PC-9 (cell line): ENCODE results near the gene LARP1B. TPM values are rescaled to one million over a fixed set of nuclear protein-coding genes. Genes with fewer than 3 reads are reported as not detected.
"Not testable (repeated sequence)": the region's sequence is repeated elsewhere in the genome, so short reads cannot be mapped to it uniquely, and the experiment has no call there.

ENCODE experiments used
- BruUV-seq: library from RNA; stranded (reverse); fragments of 400-500 nt; replicated peaks from 2 replicates; lab custom pipeline; 2021; lab: Mats Ljungman, UMichigan
- CTCF ChIA-PET: fragments of 300-600 bp; sonication (Branson Sonifier 250); formaldehyde crosslinking; loops from one replicate; lab custom pipeline; 2022; ENCODE audit warnings: antibody characterized with exemption; lab: Charles Lee
- POLR2A ChIA-PET: fragments of 300-600 bp; sonication (Branson Sonifier 250); formaldehyde crosslinking; loops from one replicate; lab custom pipeline; 2022; ENCODE audit warnings: antibody characterized with exemption; ENCODE audit not compliant: unreplicated experiment; lab: Charles Lee
- DNase-seq, 2 experiments: peaks; one replicate each; pipeline versions ENCODE4 v3.0.0 to v3.0.0-alpha.2; 2015 to 2022; ENCODE audit warnings: mixed read lengths in 1 of 2
- H2AFZ ChIP-seq: fragments of 200-600 bp; sonication (generic); 2 replicates; pipeline ENCODE4 v1.8.1; 2017; ENCODE audit warnings: antibody characterized with exemption
- H3F3A ChIP-seq: fragments of 200-600 bp; sonication (generic); 2 replicates; pipeline ENCODE4 v1.8.1; 2017; ENCODE audit warnings: antibody characterized with exemption, mild to moderate bottlenecking, low read depth; ENCODE audit not compliant: insufficient read depth
- H3K27ac ChIP-seq: fragments of 200-600 bp; sonication (generic); 2 replicates; pipeline ENCODE4 v1.6.1; 2016; ENCODE audit warnings: mixed run types
- H3K27me3 ChIP-seq: fragments of 200-600 bp; sonication (generic); 2 replicates; pipeline ENCODE4 v1.6.1; 2016; ENCODE audit warnings: low read depth, mixed run types; ENCODE audit not compliant: insufficient read depth
- H3K36me3 ChIP-seq: fragments of 200-600 bp; sonication (generic); 2 replicates; pipeline ENCODE4 v1.6.1; 2016; ENCODE audit warnings: low read depth, mixed run types
- H3K4me1 ChIP-seq: fragments of 200-600 bp; sonication (generic); replicated peaks from 2 replicates; pipeline ENCODE4 v1.6.1; 2016; ENCODE audit warnings: mixed run types; ENCODE audit not compliant: insufficient read depth
- H3K4me2 ChIP-seq: fragments of 200-600 bp; sonication (generic); 2 replicates; pipeline ENCODE4 v1.6.1; 2017; ENCODE audit warnings: mixed run types
- H3K4me3 ChIP-seq: fragments of 200-600 bp; sonication (generic); 2 replicates; pipeline ENCODE4 v1.6.1; 2016; ENCODE audit warnings: mixed run types
- H3K79me2 ChIP-seq: fragments of 200-600 bp; sonication (generic); 2 replicates; pipeline ENCODE4 v1.6.1; 2017; ENCODE audit warnings: low read depth, mixed run types
- H3K9me2 ChIP-seq: fragments of 200-600 bp; sonication (generic); 2 replicates; pipeline ENCODE4 v1.8.1; 2017; ENCODE audit warnings: mild to moderate bottlenecking; ENCODE audit not compliant: insufficient read depth
- H3K9me3 ChIP-seq: fragments of 200-600 bp; sonication (generic); 2 replicates; pipeline ENCODE4 v1.8.1; 2016; ENCODE audit warnings: low read depth; ENCODE audit not compliant: insufficient read depth
- H4K20me1 ChIP-seq: fragments of 200-600 bp; sonication (generic); 2 replicates; pipeline ENCODE4 v1.8.1; 2017; ENCODE audit not compliant: insufficient read depth
- EZH2 ChIP-seq: fragments of 200-600 bp; sonication (generic); IDR thresholded peaks from 2 replicates; pipeline ENCODE4 v1.8.0; 2017; ENCODE audit warnings: antibody characterized with exemption, low read depth
- intact Hi-C: fragments of 100-400 bp; cut with micrococcal nuclease; formaldehyde crosslinking; loops from one replicate; pipeline ENCODE4 v1.10.0; 2022; ENCODE audit not compliant: unreplicated experiment
- total RNA-seq: library from RNA; stranded (reverse); gene quantifications from 2 replicates; pipeline ENCODE4 v1.2.3, GENCODE V29; 2021
- TF ChIP-seq, protein P1 (sequence below): fragments of 200-600 bp; sonication (generic); conservative IDR thresholded peaks from 2 replicates; pipeline ENCODE4 v1.6.1; 2017; ENCODE audit warnings: mixed run types, antibody characterized with exemption, mild to moderate bottlenecking, moderate library complexity

The LARP1B gene
- total RNA-seq, 1 experiment from 2014 or later, result 22.0 TPM

DNA sequence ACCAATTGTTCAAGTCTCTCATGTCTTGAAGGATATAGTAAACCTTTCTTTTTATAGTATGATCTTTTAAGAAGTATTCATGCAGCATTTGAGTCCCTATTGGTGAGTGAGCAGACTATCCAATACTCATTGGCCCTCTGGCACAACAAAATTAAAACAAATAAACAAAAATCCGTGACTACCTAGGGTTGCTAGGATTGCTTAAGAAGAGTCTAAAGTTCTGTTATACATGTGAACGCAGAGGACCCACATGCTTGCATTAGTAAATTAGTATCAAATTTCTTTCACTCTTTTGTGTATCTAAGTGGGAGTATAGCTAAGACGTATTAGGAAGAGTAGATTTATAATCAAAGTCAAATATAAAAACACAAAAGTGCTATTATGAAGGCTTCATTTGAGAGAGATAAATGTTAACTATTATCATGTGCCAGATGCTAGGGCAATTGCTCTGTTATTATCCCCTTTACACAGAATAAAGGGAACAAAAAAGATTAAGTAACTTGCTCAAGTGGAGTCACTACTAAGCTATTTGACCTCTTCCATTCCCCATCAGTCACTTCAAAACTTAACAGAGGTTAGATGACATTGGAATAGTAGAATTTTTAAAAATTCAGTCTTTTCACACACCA, 29.2 kb upstream of the LARP1B start:
- no TSS peak for BruUV-seq
- Histone ChIP-seq H3K36me3 (no peaks in the 10 kb centered on the region), H3K4me3 (no peak overlapping the region), H3K4me2 (no peak overlapping the region), H3K9me2 (no peaks in the 10 kb centered on the region), H3F3A (no peaks in the 10 kb centered on the region), H3K4me1 (no peaks in the 10 kb centered on the region), H2AFZ (no peak overlapping the region), H3K27ac (no peak overlapping the region), H4K20me1 (no peaks in the 10 kb centered on the region), H3K79me2 (no peaks in the 10 kb centered on the region), H3K9me3 (no peaks in the 10 kb centered on the region), H3K27me3 (no peaks in the 10 kb centered on the region)
- TF ChIP-seq, protein P1, sequence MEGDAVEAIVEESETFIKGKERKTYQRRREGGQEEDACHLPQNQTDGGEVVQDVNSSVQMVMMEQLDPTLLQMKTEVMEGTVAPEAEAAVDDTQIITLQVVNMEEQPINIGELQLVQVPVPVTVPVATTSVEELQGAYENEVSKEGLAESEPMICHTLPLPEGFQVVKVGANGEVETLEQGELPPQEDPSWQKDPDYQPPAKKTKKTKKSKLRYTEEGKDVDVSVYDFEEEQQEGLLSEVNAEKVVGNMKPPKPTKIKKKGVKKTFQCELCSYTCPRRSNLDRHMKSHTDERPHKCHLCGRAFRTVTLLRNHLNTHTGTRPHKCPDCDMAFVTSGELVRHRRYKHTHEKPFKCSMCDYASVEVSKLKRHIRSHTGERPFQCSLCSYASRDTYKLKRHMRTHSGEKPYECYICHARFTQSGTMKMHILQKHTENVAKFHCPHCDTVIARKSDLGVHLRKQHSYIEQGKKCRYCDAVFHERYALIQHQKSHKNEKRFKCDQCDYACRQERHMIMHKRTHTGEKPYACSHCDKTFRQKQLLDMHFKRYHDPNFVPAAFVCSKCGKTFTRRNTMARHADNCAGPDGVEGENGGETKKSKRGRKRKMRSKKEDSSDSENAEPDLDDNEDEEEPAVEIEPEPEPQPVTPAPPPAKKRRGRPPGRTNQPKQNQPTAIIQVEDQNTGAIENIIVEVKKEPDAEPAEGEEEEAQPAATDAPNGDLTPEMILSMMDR, result no peak
- no peak for TF ChIP-seq EZH2
- intact Hi-C loops, result no loop called here
- no peak for DNase-seq
- CTCF ChIA-PET, result interaction anchor here (0.6 kb wide), 1 partner anchor 24 kb away, joined by 3 read pairs; no protein-coding TSS in a partner anchor
- POLR2A ChIA-PET, result no interaction called here

DNA sequence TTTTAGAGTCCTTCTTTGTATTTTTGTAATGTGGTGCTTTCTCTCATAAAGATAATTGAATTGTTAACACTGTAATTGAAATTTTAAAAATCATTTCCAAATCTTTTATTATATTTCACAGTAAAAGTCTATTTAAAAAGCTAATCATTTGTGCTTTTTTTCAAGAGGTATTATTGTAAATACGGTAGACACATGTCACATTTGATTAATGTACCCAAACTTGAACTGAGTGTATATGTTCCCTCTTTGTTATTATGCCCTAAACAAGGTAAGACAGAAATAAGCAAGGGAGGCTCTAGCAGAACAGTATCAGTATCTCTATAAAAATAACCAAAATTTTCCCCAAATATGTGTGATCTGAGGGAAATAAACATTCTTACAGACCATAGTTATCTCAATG, 21.5 kb upstream of the LARP1B start:
- no TSS peak for BruUV-seq
- H3F3A ChIP-seq, result no peaks in the 10 kb centered on the region
- no peak overlapping the region for H2AFZ ChIP-seq
- intact Hi-C loops, result no loop called here
- H3K4me1 ChIP-seq, result no peaks in the 10 kb centered on the region
- ChIA-PET POLR2A (no interaction called here), CTCF (no interaction called here)
- no peak overlapping the region for H3K4me3 ChIP-seq
- H3K79me2 ChIP-seq, result no peaks in the 10 kb centered on the region
- no peaks in the 10 kb centered on the region for H3K36me3 ChIP-seq
- H3K9me3 ChIP-seq, result no peaks in the 10 kb centered on the region
- no peak overlapping the region for H3K27ac ChIP-seq
- no peaks in the 10 kb centered on the region for H4K20me1 ChIP-seq
- no peaks in the 10 kb centered on the region for H3K9me2 ChIP-seq
- no peaks in the 10 kb centered on the region for H3K27me3 ChIP-seq
- TF ChIP-seq EZH2, result no peak
- TF ChIP-seq, protein P1, result no peak
- no peak for DNase-seq
- no peak overlapping the region for H3K4me2 ChIP-seq

DNA sequence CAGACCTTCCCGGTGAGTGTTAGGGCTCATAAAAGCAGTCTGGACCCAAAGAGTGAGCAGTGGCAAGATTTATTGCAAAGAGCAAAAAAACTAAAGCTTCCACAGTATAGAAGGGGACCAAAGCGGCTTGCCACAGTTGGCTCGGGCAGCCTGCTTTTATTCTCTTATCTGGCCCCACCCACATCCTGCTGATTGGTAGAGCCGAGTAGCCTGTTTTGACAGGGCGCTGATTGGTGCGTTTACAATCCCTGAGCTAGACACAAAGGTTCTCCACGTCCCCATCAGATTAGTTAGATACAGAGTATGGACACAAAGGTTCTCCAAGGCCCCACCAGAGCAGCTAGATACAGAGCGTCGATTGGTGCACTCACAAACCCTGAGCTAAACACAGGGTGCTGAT, 14.1 kb upstream of the LARP1B start:
- POLR2A ChIA-PET, result not testable (repeated sequence)

DNA sequence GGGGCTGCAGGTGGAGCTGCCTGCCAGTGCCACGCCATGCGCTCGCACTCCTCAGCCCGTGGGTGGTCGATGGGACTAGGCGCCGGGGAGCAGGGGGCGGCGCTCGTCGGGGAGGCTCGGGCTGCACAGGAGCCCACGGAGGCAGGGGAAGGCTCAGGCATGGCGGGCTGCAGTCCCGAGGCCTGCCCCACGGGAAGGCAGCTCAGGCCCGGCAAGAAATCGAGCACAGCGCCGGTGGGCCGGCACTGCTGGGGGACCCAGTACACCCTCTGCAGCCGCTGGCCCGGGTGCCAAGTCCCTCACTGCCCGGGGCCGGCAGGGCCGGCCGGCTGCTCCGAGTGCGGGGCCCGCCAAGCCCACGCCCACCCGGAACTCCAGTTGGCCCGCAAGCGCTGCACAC, 13.6 kb upstream of the LARP1B start:
- H3K27me3 ChIP-seq, intact Hi-C loops, CTCF ChIA-PET, BruUV-seq, H4K20me1 ChIP-seq, H3K9me2 ChIP-seq, H3K4me2 ChIP-seq, POLR2A ChIA-PET, H3K36me3 ChIP-seq, H3K27ac ChIP-seq, H3K4me1 ChIP-seq, H3F3A ChIP-seq, H3K79me2 ChIP-seq, H3K9me3 ChIP-seq, DNase-seq, H3K4me3 ChIP-seq, H2AFZ ChIP-seq: not testable (repeated sequence)

More for the DNA sequence above, 14.1 kb upstream of the LARP1B start:
- DNase-seq, H3K4me2 ChIP-seq, H3K9me2 ChIP-seq, H3K27ac ChIP-seq, intact Hi-C loops, H3K4me1 ChIP-seq, BruUV-seq, H3K79me2 ChIP-seq, H3F3A ChIP-seq, H2AFZ ChIP-seq, H3K4me3 ChIP-seq, H3K36me3 ChIP-seq, H4K20me1 ChIP-seq, H3K9me3 ChIP-seq, CTCF ChIA-PET, H3K27me3 ChIP-seq: not testable (repeated sequence)

DNA sequence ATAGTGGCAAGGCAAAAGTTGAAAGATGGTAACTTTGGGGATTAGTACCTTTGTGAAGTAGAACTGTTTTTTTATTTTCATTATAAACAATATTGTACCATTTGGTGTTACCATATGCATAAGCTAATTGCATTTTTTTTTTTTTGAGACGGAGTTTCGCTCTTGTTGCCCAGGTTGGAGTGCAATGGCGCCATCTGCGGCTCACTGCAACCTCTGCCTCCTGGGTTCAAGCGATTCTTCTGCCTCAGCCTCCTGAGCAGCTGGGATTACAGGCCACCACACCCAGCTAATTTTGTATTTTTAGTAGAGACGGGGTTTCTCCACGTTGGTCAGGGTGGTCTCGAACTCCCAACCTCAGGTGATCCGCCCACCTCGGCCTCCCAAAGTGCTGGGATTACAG, 9.9 kb upstream of the LARP1B start:
- DNase-seq, H3K4me3 ChIP-seq, H3K79me2 ChIP-seq, H3K27ac ChIP-seq, H4K20me1 ChIP-seq, CTCF ChIA-PET, H3K4me1 ChIP-seq, H3K9me2 ChIP-seq, BruUV-seq, H3K27me3 ChIP-seq, H3F3A ChIP-seq, H3K9me3 ChIP-seq, H2AFZ ChIP-seq, H3K4me2 ChIP-seq, POLR2A ChIA-PET, H3K36me3 ChIP-seq: not testable (repeated sequence)
- intact Hi-C loops, result loop anchor here (10.0 kb wide), 1 partner anchor 446 kb away; no protein-coding TSS in a partner anchor

DNA sequence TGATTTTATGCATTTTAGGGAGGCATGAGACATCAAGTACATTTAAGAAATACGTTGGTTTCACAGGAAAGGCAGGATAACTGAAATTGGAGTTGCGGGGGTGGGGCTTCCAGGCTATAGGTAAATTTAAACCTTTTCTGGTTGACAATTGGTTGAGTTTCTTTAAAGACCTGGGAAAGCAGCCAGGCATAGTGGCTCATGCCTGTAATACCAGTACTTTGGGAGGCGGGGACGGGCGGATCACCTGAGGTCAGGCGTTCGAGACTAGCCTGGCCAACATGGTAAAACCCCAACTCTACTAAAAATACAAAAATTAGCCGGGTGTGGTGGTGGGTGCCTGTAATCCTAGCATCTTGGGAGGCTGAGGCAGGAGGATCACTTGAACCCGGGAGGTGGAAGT, 6.2 kb upstream of the LARP1B start:
- H4K20me1 ChIP-seq, BruUV-seq, H3K9me2 ChIP-seq, H3K27me3 ChIP-seq, H3K9me3 ChIP-seq, H3K4me2 ChIP-seq, DNase-seq, H3K79me2 ChIP-seq, H3K4me3 ChIP-seq, H3F3A ChIP-seq, CTCF ChIA-PET, H3K36me3 ChIP-seq, H2AFZ ChIP-seq, H3K4me1 ChIP-seq, H3K27ac ChIP-seq, POLR2A ChIA-PET: not testable (repeated sequence)
- intact Hi-C loops, result loop anchor here (10.0 kb wide), 1 partner anchor 450 kb away; no protein-coding TSS in a partner anchor
